ENCODE measurements around the gene RAVER1.
A peak's percentile ranks its signal among the peaks of the same experiment; 100 is the strongest.
"Not testable (repeated sequence)": the region's sequence is repeated elsewhere in the genome, so short reads cannot be mapped to it uniquely, and the experiment has no call there.

RAVER1 gene

GRCh38 chr19:10339977-10340376 lies 6.6 kb upstream of the RAVER1 start:
- no peak for DNase-seq

- DNase-seq = no peak
Measured at GRCh38 chr19:10339380-10339960, 6.1 kb upstream of the RAVER1 start, which contains the start of gene ICAM3. ICAM3 (minus strand) TSS chr19:10339624; CDS start chr19:10339614, 10 bp downstream.

GRCh38 chr19:10338940-10339339 lies 5.6 kb upstream of the RAVER1 start:
- no peak for DNase-seq

- DNase-seq = not testable (repeated sequence)
Measured at GRCh38 chr19:10336725-10337124, 3.4 kb upstream of the RAVER1 start.

GRCh38 chr19:10335352-10335985 lies 2.1 kb upstream of the RAVER1 start:
- no peak for DNase-seq

GRCh38 chr19:10334588-10335351 lies 1.4 kb upstream of the RAVER1 start:
- DNase-seq = peak; percentile 90

GRCh38 chr19:10333758-10334587 lies 644 bp upstream of the RAVER1 start:
- no peak for DNase-seq

GRCh38 chr19:10332158-10332964 lies 968 bp downstream of the RAVER1 start:
- DNase-seq = no peak

- no peak for DNase-seq
Measured at GRCh38 chr19:10329555-10329954, 3.8 kb downstream of the RAVER1 start.

- DNase-seq = no peak
Measured at GRCh38 chr19:10328558-10329429, 4.5 kb downstream of the RAVER1 start.

GRCh38 chr19:10327793-10328192 lies 5.5 kb downstream of the RAVER1 start:
- no peak for DNase-seq

- no peak for DNase-seq
Measured at GRCh38 chr19:10325732-10326131, 7.6 kb downstream of the RAVER1 start.

- no peak for DNase-seq
Measured at GRCh38 chr19:10321874-10322835, 11.2 kb downstream of the RAVER1 start.

- DNase-seq = no peak
Measured at GRCh38 chr19:10321417-10321797, 11.9 kb downstream of the RAVER1 start.

GRCh38 chr19:10320602-10321416 lies 12.5 kb downstream of the RAVER1 start:
- no peak for DNase-seq

- no peak for DNase-seq
Measured at GRCh38 chr19:10318807-10319682, 14.3 kb downstream of the RAVER1 start.

- no peak for DNase-seq
Measured at GRCh38 chr19:10317857-10318462, 15.4 kb downstream of the RAVER1 start.

All from kidney glomerular epithelial cell (primary cell).